ENCODE measurements around the gene RFX2. TPM values are rescaled to one million over a fixed set of nuclear protein-coding genes. Genes with fewer than 3 reads are reported as not detected.

Gene RFX2
- total and polyA plus RNA-seq, 9 of the 15 experiments (the other 6 are each of a cell fraction or from before 2014, with no cell fraction given) = 3.6 to 18.7 (median 8.7) TPM

- TF ChIP-seq MGA (IDR thresholded peaks at IDR 0.05) = peak; percentile 26; the same call in 1 of the 2 replicates
- no peak for TF ChIP-seq GTF2E2 (tag; IDR thresholded peaks at IDR 0.05)
- no peak for TF ChIP-seq ESRRB (CRISPR knock-in tag; IDR thresholded peaks at IDR 0.05; ENCODE audit: borderline replicate concordance)
- TF ChIP-seq NCOR1 (IDR thresholded peaks at IDR 0.05) = no peak
- TF ChIP-seq BHLHE40 (IDR thresholded peaks at IDR 0.05; ENCODE audit: low read length) = 0 out of 2 replicates have a peak, but pooled peaks have one; percentile 16
These were observed 27.8 kb upstream of the RFX2 start (continued) for GRCh38 chr19:6138066-6138465.
